H1 (cell line): ENCODE data around the gene TRAPPC3. TPM values are rescaled to one million over a fixed set of nuclear protein-coding genes. Genes with fewer than 3 reads are reported as not detected.

ENCODE experiments used
- CTCF ChIA-PET: fragments of 300-600 bp; sonication (Branson Sonifier 250); formaldehyde crosslinking; loops from one replicate; lab custom pipeline; 2021; ENCODE audit not compliant: partially characterized antibody; lab: Charles Lee
- POLR2A ChIA-PET: fragments of 300-600 bp; sonication (Branson Sonifier 250); formaldehyde crosslinking; loops from one replicate; lab custom pipeline; 2021; ENCODE audit warnings: inconsistent platforms; ENCODE audit not compliant: partially characterized antibody; lab: Charles Lee
- DNase-seq, 2 experiments: peaks; one replicate each; pipeline versions ENCODE4 v3.0.0 to v3.0.0-alpha.2; 2010 to 2022; ENCODE audit warnings: low spot score in 2 of 2, low read depth in 1 of 2, mixed read lengths in 1 of 2
- FAIRE-seq: peaks from 2 replicates; lab custom pipeline; 2011; peaks lifted over from hg19 to GRCh38; lab: Jason Lieb, UNC
- H2AFZ ChIP-seq: 2 replicates; pipeline ENCODE4 v1.8.1; 2012; ENCODE audit warnings: low read length, inconsistent platforms
- H2AK5ac ChIP-seq: 2 replicates; pipeline ENCODE4 v1.6.1; 2013; ENCODE audit warnings: low read depth, low read length
- H2BK120ac ChIP-seq: replicated peaks from 2 replicates; pipeline ENCODE3; 2013; ENCODE audit warnings: low read depth, low read length, inconsistent platforms
- H2BK12ac ChIP-seq: 2 replicates; pipeline ENCODE4 v1.6.1; 2013; ENCODE audit warnings: low read depth, low read length
- H2BK15ac ChIP-seq: 2 replicates; pipeline ENCODE4 v1.6.1; 2013; ENCODE audit warnings: low read length
- H2BK20ac ChIP-seq: 2 replicates; pipeline ENCODE4 v1.6.1; 2013; ENCODE audit warnings: low read length
- H2BK5ac ChIP-seq: 2 replicates; pipeline ENCODE4 v1.6.1; 2013; ENCODE audit warnings: low read depth, low read length
- H3K14ac ChIP-seq: 2 replicates; pipeline ENCODE4 v1.6.1; 2013; ENCODE audit warnings: inconsistent platforms; ENCODE audit not compliant: insufficient read length
- H3K18ac ChIP-seq: 2 replicates; pipeline ENCODE4 v1.6.1; 2013; ENCODE audit warnings: low read length; ENCODE audit errors: extremely low read depth
- H3K23ac ChIP-seq: 2 replicates; pipeline ENCODE4 v1.6.1; 2013; ENCODE audit warnings: inconsistent platforms; ENCODE audit not compliant: insufficient read length
- H3K23me2 ChIP-seq: 2 replicates; pipeline ENCODE4 v1.6.1; 2013; ENCODE audit warnings: low read depth, low read length
- H3K27ac ChIP-seq: 2 replicates; pipeline ENCODE4 v1.6.1; 2011; ENCODE audit warnings: low read depth, low read length, inconsistent platforms
- H3K27me3 ChIP-seq, 4 experiments: replicated peaks in 1 of 4; 1 replicate in 1 of 4; 2 replicates in 3 of 4; pipeline versions ENCODE4 v1.6.1 to v1.8.1; 2011 to 2013; ENCODE audit warnings: low read length in 3 of 4, mild to moderate bottlenecking in 3 of 4, inconsistent platforms in 2 of 4, mixed read lengths in 2 of 4, moderate library complexity in 1 of 4; ENCODE audit not compliant: control insufficient read depth in 3 of 4, insufficient read depth in 3 of 4; ENCODE audit errors: extremely low read depth in 1 of 4
- H3K36me3 ChIP-seq, 4 experiments: 2 replicates each; pipeline versions ENCODE4 v1.6.1 to v1.8.1; 2011 to 2013; ENCODE audit warnings: mild to moderate bottlenecking in 4 of 4, low read length in 3 of 4, moderate library complexity in 2 of 4, control low read depth in 1 of 4, inconsistent platforms in 1 of 4; ENCODE audit not compliant: insufficient read depth in 4 of 4, control insufficient read depth in 2 of 4
- H3K4ac ChIP-seq: replicated peaks from 2 replicates; pipeline ENCODE3; 2013; ENCODE audit warnings: low read length, low read depth, mixed read lengths, inconsistent platforms; ENCODE audit not compliant: insufficient read length
- H3K4me1 ChIP-seq, 4 experiments: replicated peaks in 1 of 4; 1 replicate in 1 of 4; 2 replicates in 3 of 4; pipeline versions ENCODE4 v1.6.1 to v1.8.1; 2011 to 2013; ENCODE audit warnings: low read length in 3 of 4, inconsistent platforms in 2 of 4, mixed read lengths in 1 of 4; ENCODE audit not compliant: insufficient read depth in 4 of 4, control insufficient read depth in 3 of 4
- H3K4me2 ChIP-seq, 2 experiments: 2 replicates each; pipeline versions ENCODE4 v1.6.1 to v1.8.1; 2011 to 2013; ENCODE audit warnings: low read depth in 2 of 2, low read length in 2 of 2, control low read depth in 1 of 2, inconsistent platforms in 1 of 2, mild to moderate bottlenecking in 1 of 2; ENCODE audit not compliant: insufficient read depth in 1 of 2
- H3K4me3 ChIP-seq, 4 experiments: fragments of 200-600, 300-600 bp in 1 of 4; sonication (generic), shearing (Covaris generic), sonication (Bioruptor Twin) in 1 of 4; 2 replicates each; pipeline versions ENCODE4 v1.5.1 to v1.8.1; 2011 to 2016; ENCODE audit warnings: low read length in 4 of 4, low read depth in 3 of 4, control low read depth in 2 of 4, inconsistent platforms in 2 of 4, mild to moderate bottlenecking in 2 of 4, mixed read lengths in 1 of 4, moderate library complexity in 1 of 4; ENCODE audit not compliant: insufficient read depth in 2 of 4; ENCODE audit errors: extremely low read depth in 1 of 4
- H3K56ac ChIP-seq: replicated peaks from 2 replicates; pipeline ENCODE3; 2013; ENCODE audit warnings: low read depth, mild to moderate bottlenecking, mixed read lengths, low read length, inconsistent platforms; ENCODE audit not compliant: insufficient read length
- H3K79me1 ChIP-seq: 2 replicates; pipeline ENCODE4 v1.6.1; 2013; ENCODE audit warnings: low read depth, low read length, control low read depth
- H3K79me2 ChIP-seq, 2 experiments: 2 replicates each; pipeline versions ENCODE4 v1.6.1 to v1.8.1; 2012 to 2013; ENCODE audit warnings: low read length in 2 of 2, mild to moderate bottlenecking in 2 of 2, inconsistent platforms in 1 of 2; ENCODE audit not compliant: insufficient read depth in 2 of 2, control insufficient read depth in 1 of 2
- H3K9ac ChIP-seq, 4 experiments: replicated peaks in 1 of 4; 1 replicate in 1 of 4; 2 replicates in 3 of 4; pipeline versions ENCODE4 v1.6.1 to v1.8.1; 2011 to 2013; ENCODE audit warnings: low read depth in 3 of 4, low read length in 3 of 4, control low read depth in 2 of 4, mild to moderate bottlenecking in 2 of 4, moderate library complexity in 2 of 4, inconsistent platforms in 1 of 4; ENCODE audit errors: extremely low read depth in 1 of 4
- H3K9me3 ChIP-seq, 2 experiments: 2 replicates each; pipeline versions ENCODE4 v1.6.1 to v1.8.1; 2012 to 2013; ENCODE audit warnings: mild to moderate bottlenecking in 2 of 2, moderate library complexity in 2 of 2, control low read depth in 1 of 2, inconsistent platforms in 1 of 2, low read depth in 1 of 2, low read length in 1 of 2, mixed read lengths in 1 of 2; ENCODE audit not compliant: insufficient read depth in 2 of 2
- H4K20me1 ChIP-seq, 2 experiments: replicated peaks in 1 of 2; 2 replicates each; pipeline versions ENCODE3 to v1.8.1; 2011 to 2013; ENCODE audit warnings: inconsistent platforms in 2 of 2, low read length in 2 of 2, mild to moderate bottlenecking in 1 of 2; ENCODE audit not compliant: insufficient read depth in 2 of 2, control insufficient read depth in 1 of 2
- H4K5ac ChIP-seq: 2 replicates; pipeline ENCODE4 v1.6.1; 2013; ENCODE audit warnings: low read length, low read depth, mixed read lengths, inconsistent platforms; ENCODE audit not compliant: insufficient read length
- H4K8ac ChIP-seq: 2 replicates; pipeline ENCODE4 v1.8.0; 2013; ENCODE audit warnings: mild to moderate bottlenecking, moderate library complexity, low read length, inconsistent platforms; ENCODE audit not compliant: insufficient read depth; ENCODE audit errors: extremely low read depth
- H4K91ac ChIP-seq: replicated peaks from 2 replicates; pipeline ENCODE3; 2013; ENCODE audit warnings: low read length, mixed read lengths, inconsistent platforms; ENCODE audit not compliant: insufficient read length
- CREB1 ChIP-seq: IDR thresholded peaks from 2 replicates; pipeline ENCODE4 v1.6.1; 2012; ENCODE audit warnings: inconsistent platforms
- EP300 ChIP-seq, 2 experiments: IDR thresholded peaks; 1 replicate in 1 of 2; 2 replicates in 1 of 2; pipeline ENCODE4 v1.6.1; 2011 to 2012; ENCODE audit warnings: low read depth in 2 of 2, low read length in 2 of 2, mild to moderate bottlenecking in 2 of 2, borderline replicate concordance in 1 of 2, inconsistent platforms in 1 of 2, moderate library complexity in 1 of 2
- EZH2 ChIP-seq: fragments of 200-600 bp; sonication (generic); IDR thresholded peaks from 2 replicates; pipeline ENCODE4 v1.7.1; 2012; ENCODE audit warnings: low read depth, mild to moderate bottlenecking, moderate library complexity, low read length, inconsistent platforms; ENCODE audit not compliant: severe bottlenecking
- KDM5A ChIP-seq: fragments of 200-600 bp; IDR thresholded peaks from 2 replicates; pipeline ENCODE4 v1.7.1; 2012; ENCODE audit warnings: mild to moderate bottlenecking, low read length, inconsistent platforms, mixed read lengths
- WGBS, 2 experiments: shearing (Covaris generic) in 1 of 2; methylation state at CpG; one replicate each; pipeline versions ENCODE4 v1.1.6 to v1.1.7; 2013 to 2015; ENCODE audit warnings: low lambda C conversion rate in 2 of 2, mixed read lengths in 2 of 2, inconsistent platforms in 1 of 2, low coverage in 1 of 2, missing lambda C conversion rate in 1 of 2; ENCODE audit not compliant: insufficient replicate concordance in 2 of 2, insufficient coverage in 1 of 2, insufficient read length in 1 of 2; ENCODE audit errors: extremely low coverage in 1 of 2, missing lambda C conversion rate in 1 of 2; 5-methylcytosine and 5-hydroxymethylcytosine counted together
- polyA plus RNA-seq, 7 experiments: library from polyadenylated mRNA; depleted of rRNA in 3 of 7; stranded (reverse) in 5 of 7; unstranded in 2 of 7; fragments of >200 nt in 5 of 7; fragments of 200-250 nt in 2 of 7; gene quantifications; 1 replicate in 5 of 7; 2 replicates in 1 of 7; 4 replicates in 1 of 7; pipeline versions ENCODE4 v1.2.1 to v1.2.3, GENCODE V29; 2011 to 2013; ENCODE audit warnings: missing spikeins in 2 of 7, mixed read lengths in 2 of 7
- total RNA-seq: library from RNA; stranded (reverse); fragmentation: NEBNext Ultra II Directional; extraction: Animal tissue kit (Norgen Biotek cat#: 25700); gene quantifications from 2 replicates; pipeline ENCODE4 v1.2.1, GENCODE V29; 2021

TRAPPC3 gene
- total and polyA plus RNA-seq, 2 of the 8 experiments (the other 6 are each of a cell fraction or from before 2014, with no cell fraction given), result 47.8 to 51.0 TPM

DNA sequence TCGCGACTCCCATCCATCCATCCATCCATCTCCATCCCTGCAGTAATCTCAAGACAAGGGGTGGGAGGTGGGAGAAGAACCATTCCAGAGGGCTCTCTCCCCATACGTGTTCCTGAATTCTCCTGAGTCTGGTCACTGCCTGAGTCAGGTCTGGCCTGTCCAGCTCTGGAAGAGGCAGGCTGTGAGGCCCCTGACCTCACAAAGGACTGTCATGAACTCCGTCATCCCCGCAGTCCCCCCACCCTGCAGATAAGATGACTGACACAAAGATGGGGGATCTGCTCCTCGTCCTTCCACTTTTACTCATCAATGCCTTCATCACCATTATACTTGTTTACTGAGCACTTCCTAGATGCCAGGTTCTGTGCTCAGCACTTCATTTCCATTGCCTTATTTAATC, 5.0 kb upstream of the TRAPPC3 start:
- no peak overlapping the region for H2AFZ ChIP-seq
- H3K56ac ChIP-seq, result no peak overlapping the region
- peaks cover 0 to 5% of the 10 kb centered on the region in 2 experiments for H4K20me1 ChIP-seq
- H3K79me1 ChIP-seq, result peaks cover 12% of the 10 kb centered on the region
- no peak overlapping the region for H4K91ac ChIP-seq
- H3K27ac ChIP-seq, result no peak overlapping the region
- H3K4me1 ChIP-seq, result peaks cover 11 to 30% (median 22%) of the 10 kb centered on the region in 4 experiments
- H2BK12ac ChIP-seq, result no peak overlapping the region
- no peaks in the 10 kb centered on the region for H3K36me3 ChIP-seq
- H3K4me3 ChIP-seq, result no peak overlapping the region
- peak overlapping the region in 1 of 2 experiments; percentile 65; a peak in 1 of 4 replicates for H3K4me2 ChIP-seq
- H3K27me3 ChIP-seq, result peaks cover 11 to 29% (median 25%) of the 10 kb centered on the region in 4 experiments
- no peak overlapping the region for H2BK5ac ChIP-seq
- no peak overlapping the region for H3K23ac ChIP-seq
- FAIRE-seq (no peak), DNase-seq (no peak)
- H3K14ac ChIP-seq, result no peak overlapping the region
- POLR2A ChIA-PET, result interaction anchor here (0.7 to 5.1 kb wide), 9 partner anchors 18 to 272 kb away, joined by 3 to 44 read pairs (median 5); partner anchors contain the start of genes SH3D21 and THRAP3
- no peak overlapping the region for H2BK120ac ChIP-seq
- CTCF ChIA-PET, result interaction anchor here (0.8 to 10.1 kb wide), 6 partner anchors 19 to 131 kb away, joined by 3 to 261 read pairs (median 6); no protein-coding TSS in a partner anchor
- no peak overlapping the region for H2AK5ac ChIP-seq
- H3K18ac ChIP-seq, result no peak overlapping the region
- no peak overlapping the region for H4K5ac ChIP-seq
- peaks cover 11% of the 10 kb centered on the region for H3K23me2 ChIP-seq
- H3K9ac ChIP-seq, result no peak overlapping the region
- no peak for TF ChIP-seq KDM5A
- no peak for TF ChIP-seq EZH2
- TF ChIP-seq CREB1, result no peak
- TF ChIP-seq EP300 (IDR thresholded peaks at IDR 0.05; ENCODE audit: borderline replicate concordance in 1 of 2, low read depth in 2 of 2, low read length in 2 of 2), result no peak
- H3K4ac ChIP-seq, result no peak overlapping the region
- H3K79me2 ChIP-seq, result peaks cover 0 to 16% of the 10 kb centered on the region in 2 experiments; a peak in 2 of 4 replicates
- no peak overlapping the region for H2BK15ac ChIP-seq
- H2BK20ac ChIP-seq, result no peak overlapping the region
- 83% methylated on average over 6 of the region's 6 CpGs; no CpG with 5 or more reads in 1 of the 2 experiments for WGBS, 2 experiments
- H4K8ac ChIP-seq, result no peak overlapping the region
- no peaks in the 10 kb centered on the region for H3K9me3 ChIP-seq
